Fibroblast of the conjunctiva (primary cell): Measurements from ENCODE around the gene LMBRD2.
"Not testable (repeated sequence)": the region's sequence is repeated elsewhere in the genome, so short reads cannot be mapped to it uniquely, and the experiment has no call there.

Experiments
- DNase-seq: peaks from one replicate; pipeline ENCODE4 v3.0.0-alpha.2; 2010; ENCODE audit warnings: low read depth

Gene LMBRD2

DNA sequence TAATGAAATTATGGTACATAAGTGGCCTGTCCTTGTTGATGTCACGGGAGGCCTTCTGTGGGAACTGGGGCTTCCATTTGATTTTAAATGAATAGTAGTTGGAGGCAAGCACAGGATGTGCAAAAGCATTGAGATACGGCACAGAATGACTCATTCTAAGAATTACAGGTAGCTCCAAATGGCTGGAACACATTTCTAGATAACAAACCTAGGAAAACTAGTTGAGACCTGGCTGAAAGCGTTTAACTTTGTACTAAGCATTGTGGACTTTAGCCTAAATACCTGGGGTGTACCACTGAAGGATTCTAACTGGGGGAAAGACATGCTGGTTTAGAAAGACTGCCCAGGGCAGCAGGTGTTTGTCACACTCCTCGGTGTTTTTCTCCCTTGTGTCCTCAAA, 9.7 kb upstream of the LMBRD2 start:
- no peak for DNase-seq

DNA sequence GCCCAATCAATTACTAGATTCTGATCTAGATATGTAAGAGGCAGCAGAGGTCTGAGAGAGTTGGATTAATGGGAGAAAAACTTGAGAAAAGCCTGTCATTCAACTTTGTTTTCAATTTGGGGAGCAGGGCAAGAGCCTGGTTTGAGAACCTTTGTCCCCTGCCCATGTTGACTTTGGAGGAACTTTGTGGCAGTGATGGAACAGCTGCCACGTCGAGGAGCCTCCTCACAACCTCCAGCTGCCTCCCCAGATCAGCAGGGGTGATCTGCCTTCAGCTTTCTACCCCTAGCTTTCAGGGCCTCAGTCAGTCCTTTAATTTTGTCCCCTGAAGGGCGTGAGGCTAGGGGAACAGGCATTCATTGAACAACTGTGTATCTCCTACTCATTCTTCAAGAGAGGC, 8.9 kb upstream of the LMBRD2 start:
- DNase-seq = no peak

DNA sequence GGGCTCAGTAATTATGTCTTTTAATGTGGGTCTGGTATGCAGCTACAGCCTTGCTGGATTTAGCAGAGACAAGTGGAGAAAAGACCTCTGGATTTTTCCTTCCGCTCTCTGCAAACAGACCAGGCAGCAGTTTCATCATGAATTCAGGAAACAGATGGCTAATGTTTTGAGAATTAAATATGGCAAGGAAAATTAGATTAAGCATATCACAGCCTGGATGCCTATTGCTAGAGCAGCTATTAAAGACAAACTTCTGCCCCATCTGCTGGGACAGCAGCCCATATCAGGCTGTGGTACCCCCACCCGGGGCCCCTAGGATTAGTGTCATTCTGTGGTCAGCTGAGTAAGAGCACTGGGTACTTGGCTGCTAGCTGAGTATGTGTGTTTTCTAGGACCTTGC, 6.5 kb upstream of the LMBRD2 start:
- DNase-seq = no peak

DNA sequence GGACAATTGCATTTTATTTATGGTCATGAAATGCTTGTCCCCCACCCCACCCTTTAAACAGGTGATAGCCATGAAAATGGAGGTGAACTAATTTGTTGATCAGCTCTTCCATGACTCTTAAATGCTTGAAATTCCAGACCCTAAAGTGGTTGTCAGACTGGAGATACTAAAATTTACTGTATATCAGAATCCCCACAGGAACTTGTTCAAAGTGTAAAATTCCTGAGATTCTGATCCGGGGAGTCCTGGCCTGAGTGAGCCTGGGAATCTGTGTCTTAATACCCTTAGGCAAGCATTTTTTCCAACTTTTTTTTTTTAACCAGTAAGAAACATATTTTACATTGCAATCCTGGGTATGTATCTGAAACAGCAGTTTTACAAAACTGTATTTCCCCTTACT, 4.9 kb upstream of the LMBRD2 start:
- DNase-seq = no peak

DNA sequence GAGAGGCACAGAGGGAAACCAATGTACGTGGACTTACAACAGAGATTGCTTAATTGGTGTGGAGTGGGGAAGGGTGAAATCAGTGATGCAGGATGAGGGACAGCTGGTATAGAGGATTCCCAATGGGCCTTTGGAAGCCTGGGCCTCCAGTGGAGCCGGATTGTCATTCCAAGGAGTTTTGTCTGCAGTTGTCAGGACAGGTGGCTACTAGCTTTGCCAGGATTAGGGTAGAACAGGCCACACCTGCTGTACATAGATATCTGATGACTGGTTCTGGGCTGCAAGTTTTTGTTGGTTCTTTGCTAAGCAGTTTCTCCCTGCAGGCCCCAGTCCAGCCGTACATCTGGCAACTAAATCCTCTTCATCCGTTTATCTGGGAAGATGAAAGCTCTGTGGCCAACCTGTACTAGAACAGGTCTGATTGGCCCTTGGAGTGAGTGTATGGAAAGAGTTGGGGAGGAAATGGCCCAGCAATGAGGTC, 4.5 kb upstream of the LMBRD2 start:
- no peak for DNase-seq

DNA sequence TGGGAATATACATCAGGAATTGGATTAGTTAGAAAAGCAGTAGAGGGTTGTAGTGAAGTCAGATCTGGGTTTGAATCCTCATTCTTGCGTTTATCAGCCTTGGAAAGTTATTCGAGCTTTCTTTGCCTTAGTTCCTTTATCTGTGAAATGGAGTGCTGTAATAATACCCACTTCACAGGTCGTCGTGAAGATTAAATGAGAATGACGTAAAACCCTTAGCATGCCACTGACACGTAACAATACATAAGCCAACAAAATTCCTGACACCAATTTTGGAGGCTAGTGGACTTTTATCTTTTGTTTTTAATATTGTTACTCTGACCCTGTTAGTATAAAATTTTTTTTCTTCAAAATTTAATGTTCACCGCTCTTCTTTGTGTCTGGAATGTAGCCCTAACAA, 3.6 kb upstream of the LMBRD2 start:
- no peak for DNase-seq

DNA sequence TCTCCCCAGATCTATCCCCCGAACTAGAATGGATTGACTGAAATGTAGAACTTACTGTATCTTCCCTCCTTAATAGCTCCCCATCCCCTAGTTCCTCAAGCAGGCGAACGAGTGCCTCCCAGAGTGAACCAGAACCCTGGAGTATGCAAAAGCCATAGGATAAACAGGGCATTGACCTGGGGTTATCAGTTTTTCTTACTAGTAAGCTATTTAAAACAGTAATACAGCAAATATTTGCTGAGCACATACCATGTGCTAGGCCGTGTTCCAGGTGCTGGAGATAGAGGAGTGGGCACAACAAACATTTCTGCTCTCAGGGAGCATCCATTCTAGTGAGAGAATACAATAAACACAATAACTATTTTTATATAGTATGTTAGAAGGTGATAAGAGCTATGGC, 2.0 kb upstream of the LMBRD2 start:
- no peak for DNase-seq

DNA sequence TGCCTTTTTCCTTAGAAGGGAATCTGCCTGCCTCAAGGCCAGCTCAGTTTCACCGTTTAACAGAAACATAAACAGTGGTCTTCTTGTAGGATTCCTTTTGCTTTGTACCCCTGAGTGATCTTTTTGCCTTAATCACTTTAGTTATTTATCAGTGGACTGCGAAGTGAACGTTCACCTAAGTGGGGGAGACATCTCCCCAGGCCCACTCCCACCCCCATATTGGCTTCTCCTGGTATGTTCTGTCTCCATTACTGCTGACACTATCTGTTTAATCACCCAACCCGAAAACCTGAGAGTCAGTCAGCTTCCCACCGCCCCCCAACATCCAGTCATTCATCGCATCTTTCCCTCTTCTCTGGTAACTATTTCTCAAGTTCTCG, 1.6 kb upstream of the LMBRD2 start:
- no peak for DNase-seq

DNA sequence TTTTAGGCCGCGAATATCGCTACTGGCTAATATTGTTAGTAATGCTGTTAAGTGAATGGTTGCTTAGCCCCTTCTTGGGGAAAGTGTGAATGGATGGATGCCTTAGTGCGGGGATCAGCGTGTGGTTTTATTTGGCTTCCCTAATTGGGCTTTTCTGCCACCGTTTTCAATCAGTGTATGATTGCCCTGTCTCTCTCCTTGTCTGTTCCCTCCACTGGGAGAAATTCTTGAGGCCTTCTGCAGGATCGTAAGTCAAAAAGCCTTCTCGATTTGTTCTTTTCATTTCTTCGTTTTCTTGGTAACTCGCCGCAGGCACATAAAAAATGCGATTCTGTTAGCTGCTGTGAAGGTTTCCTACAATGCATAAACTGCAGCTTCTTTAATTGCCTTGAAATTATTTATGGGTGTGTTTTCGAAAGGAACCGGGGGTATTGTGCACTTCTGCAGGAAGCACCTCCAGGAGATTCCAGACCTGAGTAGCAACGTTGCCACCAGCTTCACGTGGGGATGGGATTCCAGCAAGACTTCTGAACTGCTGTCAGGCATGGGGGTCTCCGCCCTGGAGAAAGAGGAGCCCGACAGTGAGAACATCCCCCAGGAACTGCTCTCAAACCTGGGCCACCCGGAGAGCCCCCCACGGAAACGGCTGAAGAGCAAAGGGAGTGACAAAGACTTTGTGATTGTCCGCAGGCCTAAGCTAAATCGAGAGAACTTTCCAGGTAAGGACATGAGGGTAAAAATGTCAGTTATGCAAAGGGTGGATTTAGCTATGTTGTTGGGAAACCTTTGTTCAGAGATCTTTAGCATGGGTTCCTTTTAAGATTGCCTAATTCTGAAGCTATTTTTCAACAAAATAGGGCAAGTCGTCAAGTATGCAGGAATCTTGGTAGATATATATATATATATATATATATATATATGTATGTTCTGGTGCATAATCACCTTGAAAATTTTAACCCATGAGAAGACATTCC, 924 bp upstream of the LMBRD2 start:
- no peak for DNase-seq

DNA sequence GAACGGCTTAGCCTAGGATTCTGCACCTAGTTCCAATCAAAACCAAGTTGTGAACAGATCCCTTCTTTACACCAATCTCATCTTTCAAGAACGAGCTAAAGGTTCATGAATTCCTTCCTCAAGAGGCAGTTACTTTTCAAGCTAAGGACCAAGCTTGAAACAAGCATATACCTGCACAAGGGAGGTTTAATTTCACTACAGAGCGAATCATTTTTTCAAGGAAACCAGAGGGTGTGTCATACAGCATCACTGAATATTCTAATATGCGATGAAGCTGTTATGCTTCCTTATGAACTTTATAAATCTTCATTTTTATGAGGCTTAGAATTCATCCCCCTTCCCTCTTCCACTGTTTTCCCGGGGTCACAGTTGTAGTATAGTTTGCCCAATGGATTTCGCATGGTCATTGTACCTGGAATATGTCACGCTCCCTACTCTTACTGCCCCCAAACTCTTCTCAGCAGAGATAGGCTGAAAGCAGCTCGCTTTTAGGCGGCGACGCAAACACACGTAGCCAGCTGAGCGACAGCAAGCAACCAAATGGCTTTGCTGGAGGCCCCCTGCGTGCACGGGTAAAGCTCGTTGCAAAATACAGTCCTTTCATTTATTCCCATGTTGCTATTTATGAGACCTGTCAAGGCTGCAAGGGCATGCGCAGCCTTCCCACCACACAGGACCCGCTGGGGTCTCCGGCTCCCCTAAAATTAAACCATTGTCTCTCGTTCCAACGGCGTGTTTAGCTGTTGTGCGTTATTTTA, 832 bp downstream of the LMBRD2 start:
- peak; percentile 16 for DNase-seq

DNA sequence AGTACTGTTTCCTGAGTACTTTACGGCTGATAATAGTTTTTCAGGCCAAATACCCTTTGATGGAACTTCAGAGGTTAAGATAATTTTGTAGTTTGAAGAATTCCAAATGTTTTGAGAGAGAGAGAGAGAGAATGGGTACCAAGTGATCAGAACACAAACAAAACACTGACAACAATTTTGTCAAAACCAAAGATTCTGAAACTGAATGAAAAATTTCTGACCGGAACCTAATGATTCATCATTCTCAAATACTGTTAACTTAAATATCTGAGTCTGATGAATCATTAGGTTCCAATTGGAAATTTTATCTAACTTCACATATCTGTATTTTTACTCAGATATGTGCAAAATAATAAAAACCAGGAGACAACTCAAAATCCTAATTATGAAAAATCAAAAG, 4.0 kb downstream of the LMBRD2 start:
- DNase-seq = no peak

DNA sequence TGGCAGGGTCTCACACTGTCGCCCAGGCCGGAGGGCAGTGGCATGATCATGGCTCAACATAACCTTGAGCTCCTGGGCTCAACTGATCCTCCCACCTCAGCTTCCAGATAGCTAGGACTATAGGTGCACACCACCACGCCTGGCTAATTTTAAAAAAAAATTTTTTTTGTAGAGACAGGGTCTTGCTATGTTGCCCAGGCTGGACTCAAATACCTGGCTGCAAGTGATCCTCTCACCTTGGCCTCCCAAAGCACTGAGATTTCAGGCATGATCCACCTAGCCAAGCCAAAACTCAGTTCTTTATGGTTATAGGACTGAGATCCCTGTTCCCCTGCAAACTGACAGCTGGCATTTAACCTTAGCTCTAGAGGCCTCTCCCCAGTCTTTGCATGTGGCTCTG, 5.3 kb downstream of the LMBRD2 start:
- no peak for DNase-seq

DNA sequence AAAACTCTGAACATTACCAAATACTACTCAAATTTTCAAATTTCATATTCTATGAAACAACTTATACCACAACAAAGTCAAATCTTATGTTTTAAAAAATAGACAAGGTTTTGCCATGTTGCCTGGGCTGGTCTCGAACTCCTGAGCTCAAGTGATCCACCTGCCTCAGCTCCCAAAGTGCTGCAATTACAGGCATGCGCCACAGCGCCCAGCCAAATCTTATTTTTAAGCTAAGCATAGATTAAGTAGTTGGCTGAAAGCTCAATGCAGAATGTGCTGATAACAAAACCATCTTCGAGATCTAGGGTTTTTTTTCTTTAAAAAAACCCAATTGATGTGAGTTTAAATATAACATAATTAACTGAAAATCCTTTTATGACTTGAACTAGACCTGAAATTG, 6.4 kb downstream of the LMBRD2 start:
- DNase-seq = no peak

DNA sequence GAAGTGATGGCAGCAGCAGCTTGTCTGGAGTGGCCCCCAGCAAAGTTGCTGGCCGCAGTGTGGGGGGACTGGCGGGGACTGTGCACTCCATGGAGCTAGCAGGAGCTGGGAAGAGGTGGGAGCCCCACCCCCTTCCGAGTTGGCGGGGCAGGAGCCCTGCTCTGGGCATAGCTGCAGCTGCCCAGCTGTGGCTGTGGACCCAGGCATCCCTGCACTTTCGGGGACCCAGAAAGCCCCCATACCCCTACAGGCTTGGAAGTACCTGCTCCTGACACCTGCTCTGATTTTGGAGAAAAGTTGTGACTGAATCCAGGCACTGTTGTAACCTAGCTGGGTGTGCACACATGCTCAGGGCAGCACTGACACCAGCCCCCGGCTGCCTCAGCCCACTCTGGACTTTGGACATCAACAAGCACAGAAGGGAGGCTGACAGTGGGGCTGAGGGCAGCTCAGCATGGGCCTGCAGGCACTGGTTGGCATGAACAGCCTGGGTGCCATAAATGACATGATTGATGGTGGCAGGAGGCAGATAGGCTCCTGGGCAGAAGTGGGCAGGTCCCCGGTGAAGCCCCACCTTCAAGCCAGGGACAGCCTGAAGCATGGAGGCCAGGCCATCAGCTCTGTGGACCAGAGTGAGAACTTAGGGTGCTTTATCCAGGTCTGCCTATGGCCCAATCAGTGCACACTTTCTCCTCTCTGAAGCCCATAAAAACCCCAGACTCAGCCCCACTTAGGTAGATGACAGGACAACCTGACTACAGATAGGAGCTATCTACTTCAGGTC, 12.6 kb downstream of the LMBRD2 start:
- no peak for DNase-seq

DNA sequence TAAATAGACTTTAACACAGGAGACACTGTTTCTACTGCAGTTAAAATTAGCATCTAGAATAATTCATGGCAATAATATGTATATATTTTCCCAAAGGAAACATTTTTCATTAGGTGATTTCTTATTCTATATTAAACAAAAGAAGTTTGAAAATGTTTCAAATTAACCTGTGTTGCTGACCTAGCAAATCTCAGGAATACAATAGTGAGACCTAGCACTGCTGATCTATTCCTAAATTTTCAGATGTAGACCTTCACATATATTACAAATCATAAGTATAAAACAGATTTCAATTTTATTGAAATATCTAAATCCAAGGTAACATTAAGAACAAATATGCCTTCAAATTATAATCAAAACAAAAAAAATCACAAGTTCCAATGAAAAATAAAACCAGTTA, 15.1 kb downstream of the LMBRD2 start:
- DNase-seq = no peak

DNA sequence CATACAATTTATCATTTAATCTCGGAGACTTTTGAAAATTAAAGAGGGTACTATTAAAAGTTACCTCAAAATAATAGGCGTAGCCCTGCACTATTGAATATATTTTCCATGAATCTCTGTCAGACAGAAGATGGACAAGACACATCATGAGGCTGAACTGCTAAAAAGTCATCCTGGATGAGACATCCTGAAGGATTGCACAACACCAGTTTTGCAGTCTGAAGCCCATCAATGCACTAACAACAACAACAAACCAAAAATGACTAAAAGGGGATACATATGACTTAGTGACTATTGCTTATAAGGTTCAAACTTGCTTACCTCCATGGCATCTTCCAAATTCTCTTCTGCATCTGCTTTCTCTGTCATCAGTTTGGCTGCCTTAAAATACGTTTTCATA, 15.7 kb downstream of the LMBRD2 start:
- no peak for DNase-seq

DNA sequence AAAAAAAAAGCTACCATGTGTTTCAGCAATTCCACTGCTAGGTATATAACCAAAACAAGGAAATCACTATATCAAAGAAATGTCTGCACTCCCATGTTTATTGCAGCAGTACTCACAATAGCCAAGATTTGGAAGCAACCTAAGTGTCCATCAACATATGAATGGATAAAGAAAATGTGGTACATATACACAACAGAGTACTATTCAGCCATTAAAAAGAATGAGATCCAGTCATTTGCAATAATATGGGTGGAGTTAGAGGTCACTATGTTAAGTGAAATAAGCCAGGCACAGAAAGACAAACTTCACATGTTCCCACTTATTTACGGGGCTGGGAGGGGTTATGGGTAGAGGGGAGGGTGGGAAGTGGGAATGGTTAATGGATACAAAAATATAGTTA, 18.7 kb downstream of the LMBRD2 start:
- DNase-seq = not testable (repeated sequence)

DNA sequence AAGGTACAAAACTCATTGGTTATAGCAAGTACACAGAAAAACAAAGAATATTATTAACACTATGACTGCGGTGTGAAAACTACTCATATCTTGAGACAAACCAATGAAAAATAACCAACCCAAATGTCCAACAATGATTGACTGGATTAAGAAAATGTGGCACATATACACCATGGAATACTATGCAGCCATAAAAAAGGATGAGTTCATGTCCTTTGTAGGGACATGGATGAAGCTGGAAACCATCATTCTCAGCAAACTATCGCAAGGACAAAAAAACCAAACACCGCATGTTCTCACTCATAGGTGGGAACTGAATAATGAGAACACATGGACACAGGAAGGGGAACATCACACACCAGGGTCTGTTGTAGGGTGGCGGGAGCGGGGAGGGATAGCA, 22.0 kb downstream of the LMBRD2 start:
- not testable (repeated sequence) for DNase-seq

DNA sequence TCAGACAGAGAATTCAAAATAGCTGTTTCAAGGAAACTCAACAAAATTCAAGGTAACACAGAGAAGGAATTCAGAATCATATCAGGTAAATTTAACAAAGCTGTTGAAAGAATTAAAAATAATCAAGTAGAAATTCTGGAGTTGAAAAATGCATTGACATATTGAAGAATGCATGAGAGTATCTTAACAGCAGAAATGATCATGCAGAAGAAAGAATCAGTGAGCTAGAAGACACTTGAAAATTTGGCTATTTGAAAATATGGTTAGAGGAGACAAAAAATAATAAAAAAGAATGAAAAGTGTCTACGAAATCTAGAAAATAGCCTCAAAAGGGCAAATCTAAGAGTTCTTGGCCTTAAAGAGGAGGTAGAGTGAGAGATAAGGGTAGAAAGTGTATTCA, 22.9 kb downstream of the LMBRD2 start:
- DNase-seq = no peak

DNA sequence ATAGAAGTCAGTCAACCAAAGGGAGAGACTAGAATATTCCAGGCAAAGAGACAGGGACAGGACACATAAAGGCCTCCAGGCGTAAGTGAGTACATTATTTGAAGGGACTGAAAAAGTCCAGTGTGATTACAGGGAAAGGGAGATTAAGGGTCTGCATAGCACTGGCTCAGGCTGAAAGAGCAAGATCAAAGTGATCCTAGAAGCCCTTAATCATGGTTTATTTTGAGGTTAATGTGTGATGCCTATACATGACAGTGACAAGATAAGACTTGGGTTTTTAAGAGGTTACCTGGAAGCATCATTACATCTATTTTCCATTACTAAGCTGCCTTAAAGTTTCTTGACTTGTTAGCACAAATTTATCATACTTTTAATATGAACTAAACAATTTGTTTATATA, 25.8 kb downstream of the LMBRD2 start:
- DNase-seq = no peak

DNA sequence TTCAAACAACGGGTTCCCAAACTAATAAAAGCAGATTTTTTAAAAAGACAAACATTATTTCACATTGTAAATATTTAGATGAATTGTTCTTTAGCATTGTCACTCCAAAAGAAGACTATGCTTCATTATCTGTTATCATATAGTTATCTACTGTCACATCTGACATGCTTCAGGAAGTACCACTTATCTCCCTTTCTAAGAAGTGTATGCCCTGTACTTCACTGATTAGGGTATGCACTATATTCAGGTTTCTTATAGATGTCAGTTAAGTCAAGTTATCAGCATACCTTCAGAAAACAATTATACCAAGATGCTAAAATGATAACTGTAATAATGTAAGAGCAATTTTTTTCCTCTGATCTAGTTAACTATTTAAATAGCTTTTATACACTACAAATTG, 40.4 kb downstream of the LMBRD2 start:
- no peak for DNase-seq

DNA sequence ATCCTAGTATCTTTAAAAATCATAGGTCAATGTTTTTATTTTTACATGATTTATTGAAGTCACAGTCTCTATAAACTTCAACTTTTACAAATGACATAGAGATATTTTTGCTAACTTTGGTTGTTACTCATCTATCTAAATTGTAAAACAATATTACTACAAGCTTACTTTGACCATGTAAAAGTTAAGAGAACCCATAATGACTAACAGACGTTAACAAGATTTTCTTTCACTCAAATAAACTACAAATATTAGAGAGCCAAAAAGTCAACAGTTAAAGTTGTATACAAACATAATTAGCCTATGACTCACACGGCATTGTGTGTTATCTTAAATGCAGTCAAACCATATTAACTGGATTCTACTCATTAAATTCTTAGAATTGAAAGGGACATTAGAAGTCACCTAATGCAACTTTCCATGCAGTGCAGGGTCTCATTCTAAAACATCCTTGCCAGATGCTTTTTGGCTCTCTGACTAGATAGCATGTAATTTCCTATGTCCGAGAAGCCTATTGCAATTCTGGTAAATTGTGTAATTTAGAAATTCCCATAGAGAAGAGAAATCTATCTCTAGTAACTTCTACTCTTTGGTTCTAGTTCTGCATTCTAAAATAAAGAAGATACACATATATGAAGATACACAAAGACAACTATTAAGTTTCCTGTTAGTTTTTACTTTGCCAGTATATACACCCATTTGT, 42.8 kb downstream of the LMBRD2 start:
- DNase-seq = no peak
